ENCODE data around the gene CACNB1. TPM values are rescaled to one million over a fixed set of nuclear protein-coding genes. Genes with fewer than 3 reads are reported as not detected.
"Not testable (repeated sequence)": the region's sequence is repeated elsewhere in the genome, so short reads cannot be mapped to it uniquely, and the experiment has no call there.

Gene CACNB1
- total RNA-seq, 1 experiment from 2014 or later = 9.1 TPM

GRCh38 chr17:39132192-39132610, 65.3 kb downstream of the CACNB1 start:
- H3K9ac ChIP-seq (ENCODE audit: low read length) = no peak overlapping the region
- no peaks in the 10 kb centered on the region for H4K20me1 ChIP-seq (ENCODE audit: insufficient read depth, low read depth, low read length)
- H3K9me2 ChIP-seq (replicated peaks; ENCODE audit: insufficient read depth, low read length) = no peaks in the 10 kb centered on the region
- no peaks in the 10 kb centered on the region for H3K27me3 ChIP-seq (ENCODE audit: low read length)
- no peak overlapping the region for H3K4me3 ChIP-seq (ENCODE audit: low read length)
- no peaks in the 10 kb centered on the region for H3K9me3 ChIP-seq (ENCODE audit: low read length)
- DNase-seq = no peak
- no peaks in the 10 kb centered on the region for H3K36me3 ChIP-seq (ENCODE audit: insufficient read depth, low read length)
- no peak overlapping the region for H3K27ac ChIP-seq (ENCODE audit: low read length)
- H3K4me2 ChIP-seq (ENCODE audit: low read depth, low read length, poor library complexity, severe bottlenecking) = no peak overlapping the region
- no peak overlapping the region for H2AFZ ChIP-seq (ENCODE audit: low read length)
- no peaks in the 10 kb centered on the region for H3K79me2 ChIP-seq (ENCODE audit: low read length)
- H3K4me1 ChIP-seq (ENCODE audit: low read length) = peaks cover 7% of the 10 kb centered on the region

- Histone ChIP-seq H3K9ac (ENCODE audit: low read length) (no peak overlapping the region), H3K4me1 (ENCODE audit: low read length) (peaks cover 1% of the 10 kb centered on the region; the same call in 1 of the 2 replicates)
Observed at GRCh38 chr17:39131616-39132015, 65.9 kb downstream of the CACNB1 start.

GRCh38 chr17:39130205-39130604, 67.3 kb downstream of the CACNB1 start:
- no peak overlapping the region for H3K4me2 ChIP-seq (ENCODE audit: low read depth, low read length, poor library complexity, severe bottlenecking)
- H3K9me3 ChIP-seq (ENCODE audit: low read length) = no peaks in the 10 kb centered on the region
- no peak overlapping the region for H3K27ac ChIP-seq (ENCODE audit: low read length)
- H3K79me2 ChIP-seq (ENCODE audit: low read length) = no peaks in the 10 kb centered on the region
- H3K4me3 ChIP-seq (ENCODE audit: low read length) = no peak overlapping the region
- H3K9ac ChIP-seq (ENCODE audit: low read length) = no peak overlapping the region
- no peaks in the 10 kb centered on the region for H3K36me3 ChIP-seq (ENCODE audit: insufficient read depth, low read length)
- H3K27me3 ChIP-seq (ENCODE audit: low read length) = no peaks in the 10 kb centered on the region
- no peak overlapping the region for H2AFZ ChIP-seq (ENCODE audit: low read length)
- H4K20me1 ChIP-seq (ENCODE audit: insufficient read depth, low read depth, low read length) = no peaks in the 10 kb centered on the region
- H3K9me2 ChIP-seq (replicated peaks; ENCODE audit: insufficient read depth, low read length) = no peaks in the 10 kb centered on the region
- H3K4me1 ChIP-seq (ENCODE audit: low read length) = no peaks in the 10 kb centered on the region
- no peak for DNase-seq

More at GRCh38 chr17:39131616-39132015, 65.9 kb downstream of the CACNB1 start:
- no peak overlapping the region for H2AFZ ChIP-seq (ENCODE audit: low read length)
- no peak overlapping the region for H3K27ac ChIP-seq (ENCODE audit: low read length)
- no peaks in the 10 kb centered on the region for H4K20me1 ChIP-seq (ENCODE audit: insufficient read depth, low read depth, low read length)
- no peak overlapping the region for H3K4me3 ChIP-seq (ENCODE audit: low read length)
- no peak overlapping the region for H3K4me2 ChIP-seq (ENCODE audit: low read depth, low read length, poor library complexity, severe bottlenecking)
- no peaks in the 10 kb centered on the region for H3K36me3 ChIP-seq (ENCODE audit: insufficient read depth, low read length)
- H3K27me3 ChIP-seq (ENCODE audit: low read length) = no peaks in the 10 kb centered on the region
- no peaks in the 10 kb centered on the region for H3K79me2 ChIP-seq (ENCODE audit: low read length)
- DNase-seq = no peak
- H3K9me3 ChIP-seq (ENCODE audit: low read length) = no peaks in the 10 kb centered on the region
- no peaks in the 10 kb centered on the region for H3K9me2 ChIP-seq (replicated peaks; ENCODE audit: insufficient read depth, low read length)

- H3K4me3 ChIP-seq (ENCODE audit: low read length); H3K9ac ChIP-seq (ENCODE audit: low read length); DNase-seq; H3K4me2 ChIP-seq (ENCODE audit: low read depth, low read length, poor library complexity, severe bottlenecking); H3K27ac ChIP-seq (ENCODE audit: low read length); H3K27me3 ChIP-seq (ENCODE audit: low read length); H3K79me2 ChIP-seq (ENCODE audit: low read length); H2AFZ ChIP-seq (ENCODE audit: low read length); H3K9me2 ChIP-seq (replicated peaks; ENCODE audit: insufficient read depth, low read length); H3K9me3 ChIP-seq (ENCODE audit: low read length); H3K4me1 ChIP-seq (ENCODE audit: low read length); H3K36me3 ChIP-seq (ENCODE audit: insufficient read depth, low read length); H4K20me1 ChIP-seq (ENCODE audit: insufficient read depth, low read depth, low read length): not testable (repeated sequence)
Observed at GRCh38 chr17:39129544-39129943, 67.9 kb downstream of the CACNB1 start.

GRCh38 chr17:39126436-39126835, 71.0 kb downstream of the CACNB1 start:
- Histone ChIP-seq H3K4me1 (ENCODE audit: low read length) (peaks cover 2% of the 10 kb centered on the region; the same call in 1 of the 2 replicates), H3K9me2 (replicated peaks; ENCODE audit: insufficient read depth, low read length) (no peaks in the 10 kb centered on the region), H3K9ac (ENCODE audit: low read length) (no peak overlapping the region), H3K79me2 (ENCODE audit: low read length) (no peaks in the 10 kb centered on the region), H4K20me1 (ENCODE audit: insufficient read depth, low read depth, low read length) (no peaks in the 10 kb centered on the region), H3K27ac (ENCODE audit: low read length) (no peak overlapping the region), H3K36me3 (ENCODE audit: insufficient read depth, low read length) (no peaks in the 10 kb centered on the region), H3K9me3 (ENCODE audit: low read length) (no peaks in the 10 kb centered on the region), H3K4me3 (ENCODE audit: low read length) (no peak overlapping the region), H3K4me2 (ENCODE audit: low read depth, low read length, poor library complexity, severe bottlenecking) (no peak overlapping the region), H2AFZ (ENCODE audit: low read length) (no peak overlapping the region), H3K27me3 (ENCODE audit: low read length) (no peaks in the 10 kb centered on the region)
- DNase-seq = no peak

- Histone ChIP-seq H3K27me3 (ENCODE audit: low read length) (no peaks in the 10 kb centered on the region), H3K9me2 (replicated peaks; ENCODE audit: insufficient read depth, low read length) (no peaks in the 10 kb centered on the region), H4K20me1 (ENCODE audit: insufficient read depth, low read depth, low read length) (no peaks in the 10 kb centered on the region), H3K9me3 (ENCODE audit: low read length) (no peaks in the 10 kb centered on the region), H3K36me3 (ENCODE audit: insufficient read depth, low read length) (no peaks in the 10 kb centered on the region), H3K4me1 (ENCODE audit: low read length) (peaks cover 2% of the 10 kb centered on the region; the same call in 1 of the 2 replicates), H3K4me3 (ENCODE audit: low read length) (no peak overlapping the region), H3K9ac (ENCODE audit: low read length) (no peak overlapping the region), H3K4me2 (ENCODE audit: low read depth, low read length, poor library complexity, severe bottlenecking) (no peak overlapping the region), H3K79me2 (ENCODE audit: low read length) (no peaks in the 10 kb centered on the region), H3K27ac (ENCODE audit: low read length) (no peak overlapping the region), H2AFZ (ENCODE audit: low read length) (no peak overlapping the region)
- DNase-seq = no peak
Observed at GRCh38 chr17:39125143-39125875, 72.2 kb downstream of the CACNB1 start.

GRCh38 chr17:39123627-39124026, 73.8 kb downstream of the CACNB1 start:
- Histone ChIP-seq H3K79me2 (ENCODE audit: low read length) (no peaks in the 10 kb centered on the region), H3K4me3 (ENCODE audit: low read length) (no peak overlapping the region), H2AFZ (ENCODE audit: low read length) (no peak overlapping the region), H3K27me3 (ENCODE audit: low read length) (no peaks in the 10 kb centered on the region), H3K4me2 (ENCODE audit: low read depth, low read length, poor library complexity, severe bottlenecking) (no peak overlapping the region), H3K36me3 (ENCODE audit: insufficient read depth, low read length) (no peaks in the 10 kb centered on the region), H3K9me2 (replicated peaks; ENCODE audit: insufficient read depth, low read length) (no peaks in the 10 kb centered on the region), H4K20me1 (ENCODE audit: insufficient read depth, low read depth, low read length) (no peaks in the 10 kb centered on the region), H3K4me1 (ENCODE audit: low read length) (peaks cover 12% of the 10 kb centered on the region), H3K27ac (ENCODE audit: low read length) (no peak overlapping the region), H3K9ac (ENCODE audit: low read length) (no peak overlapping the region), H3K9me3 (ENCODE audit: low read length) (no peaks in the 10 kb centered on the region)
- DNase-seq = no peak

Data from Karpas-422 (cell line).